OCI-M2 (cell line): ENCODE results near the gene SIX5.
"Not testable (repeated sequence)": the region's sequence is repeated elsewhere in the genome, so short reads cannot be mapped to it uniquely, and the experiment has no call there.

ENCODE experiments used
- DNase-seq: peaks from one replicate; lab custom pipeline; 2025; ENCODE audit not compliant: unreplicated experiment; lab: John Stamatoyannopoulos, UW

Gene SIX5

GRCh38 chr19:45761714-45762113 lies 7.3 kb downstream of the SIX5 start:
- no peak for DNase-seq

- no peak for DNase-seq
Observed at GRCh38 chr19:45758921-45759320, 10.1 kb downstream of the SIX5 start.

GRCh38 chr19:45757695-45758094 lies 11.4 kb downstream of the SIX5 start:
- DNase-seq: no peak

GRCh38 chr19:45754323-45754722 lies 14.7 kb downstream of the SIX5 start:
- DNase-seq: no peak

GRCh38 chr19:45753548-45753947 lies 15.5 kb downstream of the SIX5 start:
- no peak for DNase-seq

GRCh38 chr19:45752639-45753038 lies 16.4 kb downstream of the SIX5 start:
- DNase-seq: no peak

GRCh38 chr19:45751483-45751882 lies 17.6 kb downstream of the SIX5 start:
- not testable (repeated sequence) for DNase-seq

- DNase-seq: no peak
Observed at GRCh38 chr19:45747513-45747912, 21.5 kb downstream of the SIX5 start.

GRCh38 chr19:45746866-45747265 lies 22.2 kb downstream of the SIX5 start:
- DNase-seq: no peak

GRCh38 chr19:45745606-45746005 lies 23.4 kb downstream of the SIX5 start:
- DNase-seq: no peak

- DNase-seq: no peak
Observed at GRCh38 chr19:45742969-45743368, 26.1 kb downstream of the SIX5 start.

- no peak for DNase-seq
Observed at GRCh38 chr19:45739498-45740439, 29.3 kb downstream of the SIX5 start.

GRCh38 chr19:45733160-45733810 lies 35.8 kb downstream of the SIX5 start, which contains the start of gene MEIOSIN:
Gene MEIOSIN, plus strand, starts transcription at chr19:45733439. Its CDS starts 1,938 bp downstream, at chr19:45735377.
- no peak for DNase-seq

- DNase-seq: peak; percentile 88
Observed at GRCh38 chr19:45730368-45731288, 38.4 kb downstream of the SIX5 start, which contains the start of gene FBXO46. Gene FBXO46, minus strand, starts transcription at chr19:45730896. Its CDS starts 17,401 bp downstream, at chr19:45713495.

- DNase-seq: no peak
Observed at GRCh38 chr19:45729800-45730290, 39.2 kb downstream of the SIX5 start.

- not testable (repeated sequence) for DNase-seq
Observed at GRCh38 chr19:45728683-45729082, 40.4 kb downstream of the SIX5 start.

- not testable (repeated sequence) for DNase-seq
Observed at GRCh38 chr19:45720065-45720464, 49.0 kb downstream of the SIX5 start.

- DNase-seq: no peak
Observed at GRCh38 chr19:45717983-45718650, 50.9 kb downstream of the SIX5 start.

- peak; percentile 96 for DNase-seq
Observed at GRCh38 chr19:45717131-45717982, 51.7 kb downstream of the SIX5 start.
